ENCODE measurements around the gene SLC3A2.

DNA sequence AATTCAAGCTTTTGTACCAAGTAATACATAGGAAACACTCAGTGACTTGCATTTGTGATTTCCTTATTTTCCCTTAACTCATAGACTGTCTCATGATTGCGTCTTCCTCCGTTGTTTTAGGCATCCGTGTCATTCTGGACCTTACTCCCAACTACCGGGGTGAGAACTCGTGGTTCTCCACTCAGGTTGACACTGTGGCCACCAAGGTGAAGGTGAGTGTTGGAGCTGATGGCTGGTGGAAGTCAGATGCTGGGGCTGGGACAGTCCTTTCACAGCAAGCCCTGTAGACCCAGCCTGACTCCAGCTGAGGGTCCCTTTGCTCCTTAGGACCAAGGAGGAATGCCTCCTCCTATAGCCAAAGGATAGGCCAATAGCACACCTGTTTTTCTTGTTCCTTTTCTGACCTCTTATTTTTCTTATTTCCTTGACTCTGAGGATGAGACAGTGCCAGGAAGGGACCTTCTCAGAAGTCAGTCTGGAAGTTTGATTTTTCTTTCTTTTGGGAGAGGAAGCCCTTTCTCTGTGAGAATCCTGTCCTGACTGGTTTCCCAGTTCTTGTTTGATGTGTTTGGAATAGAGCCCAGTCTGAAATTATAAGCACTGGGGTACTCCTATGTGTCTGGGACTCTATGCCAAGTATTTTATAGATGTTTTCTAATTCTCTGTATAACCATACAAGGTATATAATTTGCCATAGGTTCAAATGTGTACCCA is 2.2 kb downstream of the SLC3A2 start:
- TF ChIP-seq, protein P1, sequence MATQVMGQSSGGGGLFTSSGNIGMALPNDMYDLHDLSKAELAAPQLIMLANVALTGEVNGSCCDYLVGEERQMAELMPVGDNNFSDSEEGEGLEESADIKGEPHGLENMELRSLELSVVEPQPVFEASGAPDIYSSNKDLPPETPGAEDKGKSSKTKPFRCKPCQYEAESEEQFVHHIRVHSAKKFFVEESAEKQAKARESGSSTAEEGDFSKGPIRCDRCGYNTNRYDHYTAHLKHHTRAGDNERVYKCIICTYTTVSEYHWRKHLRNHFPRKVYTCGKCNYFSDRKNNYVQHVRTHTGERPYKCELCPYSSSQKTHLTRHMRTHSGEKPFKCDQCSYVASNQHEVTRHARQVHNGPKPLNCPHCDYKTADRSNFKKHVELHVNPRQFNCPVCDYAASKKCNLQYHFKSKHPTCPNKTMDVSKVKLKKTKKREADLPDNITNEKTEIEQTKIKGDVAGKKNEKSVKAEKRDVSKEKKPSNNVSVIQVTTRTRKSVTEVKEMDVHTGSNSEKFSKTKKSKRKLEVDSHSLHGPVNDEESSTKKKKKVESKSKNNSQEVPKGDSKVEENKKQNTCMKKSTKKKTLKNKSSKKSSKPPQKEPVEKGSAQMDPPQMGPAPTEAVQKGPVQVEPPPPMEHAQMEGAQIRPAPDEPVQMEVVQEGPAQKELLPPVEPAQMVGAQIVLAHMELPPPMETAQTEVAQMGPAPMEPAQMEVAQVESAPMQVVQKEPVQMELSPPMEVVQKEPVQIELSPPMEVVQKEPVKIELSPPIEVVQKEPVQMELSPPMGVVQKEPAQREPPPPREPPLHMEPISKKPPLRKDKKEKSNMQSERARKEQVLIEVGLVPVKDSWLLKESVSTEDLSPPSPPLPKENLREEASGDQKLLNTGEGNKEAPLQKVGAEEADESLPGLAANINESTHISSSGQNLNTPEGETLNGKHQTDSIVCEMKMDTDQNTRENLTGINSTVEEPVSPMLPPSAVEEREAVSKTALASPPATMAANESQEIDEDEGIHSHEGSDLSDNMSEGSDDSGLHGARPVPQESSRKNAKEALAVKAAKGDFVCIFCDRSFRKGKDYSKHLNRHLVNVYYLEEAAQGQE (IDR thresholded peaks at IDR 0.05; ENCODE audit: insufficient read depth in 1 of 2, low read depth in 2 of 2, low read length in 2 of 2) = no peak
- TF ChIP-seq TAF1 (IDR thresholded peaks at IDR 0.05; ENCODE audit: borderline replicate concordance, insufficient read depth, low read length) = no peak
- no peak; the same call in 1 of the 2 replicates for TF ChIP-seq POLR2AphosphoS5 (IDR thresholded peaks at IDR 0.05; ENCODE audit: low read depth, low read length)
